ENCODE data around the gene MATR3.

- TF ChIP-seq, protein P1, sequence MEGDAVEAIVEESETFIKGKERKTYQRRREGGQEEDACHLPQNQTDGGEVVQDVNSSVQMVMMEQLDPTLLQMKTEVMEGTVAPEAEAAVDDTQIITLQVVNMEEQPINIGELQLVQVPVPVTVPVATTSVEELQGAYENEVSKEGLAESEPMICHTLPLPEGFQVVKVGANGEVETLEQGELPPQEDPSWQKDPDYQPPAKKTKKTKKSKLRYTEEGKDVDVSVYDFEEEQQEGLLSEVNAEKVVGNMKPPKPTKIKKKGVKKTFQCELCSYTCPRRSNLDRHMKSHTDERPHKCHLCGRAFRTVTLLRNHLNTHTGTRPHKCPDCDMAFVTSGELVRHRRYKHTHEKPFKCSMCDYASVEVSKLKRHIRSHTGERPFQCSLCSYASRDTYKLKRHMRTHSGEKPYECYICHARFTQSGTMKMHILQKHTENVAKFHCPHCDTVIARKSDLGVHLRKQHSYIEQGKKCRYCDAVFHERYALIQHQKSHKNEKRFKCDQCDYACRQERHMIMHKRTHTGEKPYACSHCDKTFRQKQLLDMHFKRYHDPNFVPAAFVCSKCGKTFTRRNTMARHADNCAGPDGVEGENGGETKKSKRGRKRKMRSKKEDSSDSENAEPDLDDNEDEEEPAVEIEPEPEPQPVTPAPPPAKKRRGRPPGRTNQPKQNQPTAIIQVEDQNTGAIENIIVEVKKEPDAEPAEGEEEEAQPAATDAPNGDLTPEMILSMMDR (IDR thresholded peaks at IDR 0.05) = no peak
- TF ChIP-seq POLR2A (IDR thresholded peaks at IDR 0.05) = no peak
Measured at GRCh38 chr5:139277171-139277570, 16.4 kb upstream of the MATR3 start.
